ENCODE measurements around the gene LBHD2. TPM values are rescaled to one million over a fixed set of nuclear protein-coding genes. Genes with fewer than 3 reads are reported as not detected.

LBHD2 gene
- polyA plus RNA-seq, 1 donor from 2014 or later = not detected

DNA sequence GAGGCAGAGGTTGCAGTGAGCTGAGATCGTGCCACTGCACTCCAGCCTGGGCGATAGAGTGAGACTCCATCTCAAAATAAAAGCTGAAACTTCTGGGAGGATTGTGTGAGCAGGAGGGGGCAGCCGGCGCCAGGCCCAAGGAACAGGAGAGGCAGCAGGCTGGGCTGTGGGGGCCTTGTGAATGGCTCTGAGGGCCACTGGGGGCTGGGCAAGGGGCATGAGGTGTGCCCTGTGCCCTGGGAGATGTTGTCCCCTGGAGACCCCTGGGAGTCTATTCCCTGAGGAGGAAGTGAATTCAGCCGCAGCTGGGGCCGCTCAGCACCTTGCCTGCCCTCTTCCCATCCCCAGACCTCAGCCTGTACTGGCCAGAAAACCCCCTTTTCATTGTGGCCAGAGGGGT lies 4.9 kb downstream of the LBHD2 start:
- Histone ChIP-seq H3K9me3 (ENCODE audit: low read length) (no peaks in the 10 kb centered on the region), H3K27ac (ENCODE audit: low read length) (no peak overlapping the region), H2AFZ (ENCODE audit: low read depth, low read length) (no peak overlapping the region), H4K20me1 (ENCODE audit: insufficient read depth) (no peaks in the 10 kb centered on the region), H3K9ac (ENCODE audit: low read length) (no peak overlapping the region), H3K4me2 (ENCODE audit: low read length) (no peak overlapping the region), H3K79me2 (replicated peaks; ENCODE audit: insufficient read depth, low read length) (no peaks in the 10 kb centered on the region), H3F3A (ENCODE audit: insufficient read depth, low read length, poor library complexity, severe bottlenecking) (no peaks in the 10 kb centered on the region), H3K27me3 (ENCODE audit: insufficient read depth, low read depth, low read length) (peaks cover 9% of the 10 kb centered on the region), H3K9me2 (ENCODE audit: insufficient read depth, low read length) (no peaks in the 10 kb centered on the region), H3K36me3 (ENCODE audit: insufficient read depth, low read length) (no peaks in the 10 kb centered on the region), H3K4me3 (ENCODE audit: low read length) (no peak overlapping the region)
- TF ChIP-seq EZH2 (IDR thresholded peaks at IDR 0.05; ENCODE audit: borderline replicate concordance, insufficient read depth, low read length, poor library complexity, severe bottlenecking) (no peak), RAD21 (conservative IDR thresholded peaks at IDR 0.05) (no peak), TAF1 (IDR thresholded peaks at IDR 0.05; ENCODE audit: low read depth) (no peak), REST (IDR thresholded peaks at IDR 0.05; ENCODE audit: borderline replicate concordance) (no peak), POLR2AphosphoS5 (IDR thresholded peaks at IDR 0.05) (no peak), MXI1 (conservative IDR thresholded peaks at IDR 0.05; ENCODE audit: poor library complexity, severe bottlenecking) (no peak), SMC3 (conservative IDR thresholded peaks at IDR 0.05; ENCODE audit: poor library complexity) (no peak), EP300 (conservative IDR thresholded peaks at IDR 0.05; ENCODE audit: poor library complexity, severe bottlenecking) (no peak)
- TF ChIP-seq, protein P1, sequence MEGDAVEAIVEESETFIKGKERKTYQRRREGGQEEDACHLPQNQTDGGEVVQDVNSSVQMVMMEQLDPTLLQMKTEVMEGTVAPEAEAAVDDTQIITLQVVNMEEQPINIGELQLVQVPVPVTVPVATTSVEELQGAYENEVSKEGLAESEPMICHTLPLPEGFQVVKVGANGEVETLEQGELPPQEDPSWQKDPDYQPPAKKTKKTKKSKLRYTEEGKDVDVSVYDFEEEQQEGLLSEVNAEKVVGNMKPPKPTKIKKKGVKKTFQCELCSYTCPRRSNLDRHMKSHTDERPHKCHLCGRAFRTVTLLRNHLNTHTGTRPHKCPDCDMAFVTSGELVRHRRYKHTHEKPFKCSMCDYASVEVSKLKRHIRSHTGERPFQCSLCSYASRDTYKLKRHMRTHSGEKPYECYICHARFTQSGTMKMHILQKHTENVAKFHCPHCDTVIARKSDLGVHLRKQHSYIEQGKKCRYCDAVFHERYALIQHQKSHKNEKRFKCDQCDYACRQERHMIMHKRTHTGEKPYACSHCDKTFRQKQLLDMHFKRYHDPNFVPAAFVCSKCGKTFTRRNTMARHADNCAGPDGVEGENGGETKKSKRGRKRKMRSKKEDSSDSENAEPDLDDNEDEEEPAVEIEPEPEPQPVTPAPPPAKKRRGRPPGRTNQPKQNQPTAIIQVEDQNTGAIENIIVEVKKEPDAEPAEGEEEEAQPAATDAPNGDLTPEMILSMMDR (IDR thresholded peaks at IDR 0.05; ENCODE audit: poor library complexity, severe bottlenecking) = no peak

GRCh38 chr14:103089386-103090335 lies 5.7 kb downstream of the LBHD2 start:
- peaks cover 2% of the 10 kb centered on the region for H3K27me3 ChIP-seq (ENCODE audit: insufficient read depth, low read depth, low read length)
- no peak for TF ChIP-seq MXI1 (conservative IDR thresholded peaks at IDR 0.05; ENCODE audit: poor library complexity, severe bottlenecking)
- no peak for TF ChIP-seq SMC3 (conservative IDR thresholded peaks at IDR 0.05; ENCODE audit: poor library complexity)
- TF ChIP-seq TAF1 (IDR thresholded peaks at IDR 0.05; ENCODE audit: low read depth) = no peak
- TF ChIP-seq RAD21 (conservative IDR thresholded peaks at IDR 0.05) = no peak
- no peak for TF ChIP-seq EP300 (conservative IDR thresholded peaks at IDR 0.05; ENCODE audit: poor library complexity, severe bottlenecking)
- no peak for TF ChIP-seq EZH2 (IDR thresholded peaks at IDR 0.05; ENCODE audit: borderline replicate concordance, insufficient read depth, low read length, poor library complexity, severe bottlenecking)
- TF ChIP-seq, protein P1 (IDR thresholded peaks at IDR 0.05; ENCODE audit: poor library complexity, severe bottlenecking) = no peak
- TF ChIP-seq REST (IDR thresholded peaks at IDR 0.05; ENCODE audit: borderline replicate concordance) = no peak
- no peak for TF ChIP-seq POLR2AphosphoS5 (IDR thresholded peaks at IDR 0.05)

More at GRCh38 chr14:103089386-103090335, 5.7 kb downstream of the LBHD2 start:
- Histone ChIP-seq H2AFZ (ENCODE audit: low read depth, low read length) (no peak overlapping the region), H3K79me2 (replicated peaks; ENCODE audit: insufficient read depth, low read length) (no peaks in the 10 kb centered on the region), H3F3A (ENCODE audit: insufficient read depth, low read length, poor library complexity, severe bottlenecking) (no peaks in the 10 kb centered on the region), H3K4me2 (ENCODE audit: low read length) (no peak overlapping the region), H3K9ac (ENCODE audit: low read length) (no peak overlapping the region), H3K4me3 (ENCODE audit: low read length) (no peak overlapping the region), H3K9me2 (ENCODE audit: insufficient read depth, low read length) (no peaks in the 10 kb centered on the region), H3K9me3 (ENCODE audit: low read length) (no peaks in the 10 kb centered on the region), H3K36me3 (ENCODE audit: insufficient read depth, low read length) (no peaks in the 10 kb centered on the region), H3K27ac (ENCODE audit: low read length) (no peak overlapping the region), H4K20me1 (ENCODE audit: insufficient read depth) (no peaks in the 10 kb centered on the region)

Data from neural cell (in vitro differentiated cells).